ENCODE data around the gene AGAP2.

- TF ChIP-seq CTCF (IDR thresholded peaks at IDR 0.05) (no peak), POLR2AphosphoS5 (IDR thresholded peaks at IDR 0.05) (no peak), EP300 (IDR thresholded peaks at IDR 0.05) (no peak), POLR2A (IDR thresholded peaks at IDR 0.05; ENCODE audit: low read depth) (no peak)
Observed at GRCh38 chr12:57757771-57758170, 19.2 kb upstream of the AGAP2 start.

Measured in esophagus muscularis mucosa (tissue), 4 donors.